ENCODE measurements around the gene TSTD2. TPM values are rescaled to one million over a fixed set of nuclear protein-coding genes. Genes with fewer than 3 reads are reported as not detected.

TSTD2 gene
- polyA plus RNA-seq (2012; rRNA removed), result 11.5 and 18.6 TPM in 2 replicates
- polyA plus RNA-seq (2012; cell fraction: cytosol; rRNA removed), result 8.4 and 9.6 TPM in 2 replicates
- 32.6 and 58.4 TPM in 2 replicates for polyA plus RNA-seq (2012; cell fraction: nucleus; rRNA removed)

DNA sequence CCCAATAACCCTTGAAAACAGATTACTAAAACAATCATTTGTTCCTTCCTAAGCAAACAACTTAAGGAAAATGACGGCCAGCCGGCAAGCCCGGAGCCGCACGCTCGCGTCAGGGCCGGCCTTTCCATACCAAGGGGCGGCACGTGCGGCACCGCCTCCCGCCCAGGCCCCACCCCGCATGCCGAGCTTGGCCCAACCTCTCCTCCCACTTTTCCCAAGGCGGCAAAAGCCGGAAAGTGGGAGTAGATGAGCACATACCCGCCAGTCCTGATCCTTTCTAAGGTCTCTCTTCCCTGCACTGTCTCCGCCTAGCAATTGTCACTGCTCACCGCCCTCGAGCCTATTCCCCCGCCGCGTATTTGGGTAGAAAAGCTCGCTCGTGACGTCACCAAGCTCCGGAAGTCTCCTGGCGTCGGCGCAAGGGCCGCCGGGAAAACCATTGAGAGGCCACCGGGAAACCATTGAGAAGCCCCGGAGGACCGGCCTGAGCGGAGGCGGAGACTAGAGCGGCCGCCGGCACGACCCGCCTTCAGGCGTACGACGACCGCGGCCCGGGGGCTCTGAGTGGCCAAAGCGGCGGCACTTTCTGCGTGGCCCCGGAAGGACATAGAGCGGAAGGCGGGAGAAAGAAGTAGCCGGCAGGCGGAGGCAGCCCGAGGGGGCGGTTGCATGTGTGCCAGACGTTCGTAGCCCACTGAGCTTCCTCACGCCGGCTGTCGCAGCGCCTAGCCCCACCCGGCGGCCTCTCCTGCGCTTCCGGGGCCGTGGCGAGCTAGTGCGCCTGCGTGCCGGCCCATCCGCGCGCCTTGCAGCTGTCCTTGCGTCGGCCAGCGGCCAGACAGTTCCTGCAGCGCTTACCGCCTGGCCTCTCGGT, at the start of gene TSTD2, which contains the start of gene NCBP1:
Gene TSTD2, minus strand, starts transcription at position 384 of the 874 bp plus-strand sequence. CDS start 5,806 bp downstream, outside the sequence.
Gene NCBP1, plus strand, starts transcription at position 837 of the 874 bp plus-strand sequence. CDS start 61 bp downstream, outside the sequence.
- ChIA-PET CTCF (interaction anchor here (0.8 to 6.6 kb wide), 9 partner anchors 9 to 776 kb away, joined by 3 to 41 read pairs (median 5); partner anchors contain the start of gene TMOD1), POLR2A (interaction anchor here (0.6 to 2.2 kb wide), 16 partner anchors 10 to 779 kb away, joined by 3 to 10 read pairs (median 4); partner anchors contain the start of genes ANP32B, TBC1D2, TMOD1 and TRMO)
- DNase-seq, result peak; percentile 94
- H3K9ac ChIP-seq, result peak within 1 kb of the TSS; percentile 98
- H3K9me2 ChIP-seq, result no peaks in the 10 kb centered on the region
- peak within 1 kb of the TSS; percentile 92 to 99 for H3K4me3 ChIP-seq (ENCODE audit: low read depth in 2 of 2, low read length in 1 of 2)
- peaks cover 20% of the 10 kb centered on the region for H3F3A ChIP-seq (replicated peaks; ENCODE audit: insufficient read depth)
- peaks cover 17% of the 10 kb centered on the region for H4K20me1 ChIP-seq (ENCODE audit: insufficient read depth)
- peak within 1 kb of the TSS; percentile 95 for H3K4me2 ChIP-seq
- no peaks in the 10 kb centered on the region for H3K9me3 ChIP-seq
- peak within 1 kb of the TSS; percentile 99 to 100 for H3K27ac ChIP-seq (ENCODE audit: low read depth in 2 of 2, low read length in 1 of 2)
- H3K4me1 ChIP-seq (ENCODE audit: control insufficient read depth in 1 of 2, insufficient read depth in 2 of 2, low read depth in 1 of 2, low read length in 1 of 2), result peaks cover 19 to 20% of the 10 kb centered on the region in 2 experiments; a peak in 3 of 4 replicates
- no peaks in the 10 kb centered on the region for H3K27me3 ChIP-seq (ENCODE audit: insufficient read depth)
- peak within 1 kb of the TSS; percentile 89 for H2AFZ ChIP-seq (ENCODE audit: low read depth)
- WGBS (ENCODE audit: low lambda C conversion rate), result 1% methylated on average over 36 of the region's 83 CpGs
- H3K36me3 ChIP-seq (replicated peaks in 1 of 2; ENCODE audit: control insufficient read depth in 1 of 2, insufficient read depth in 2 of 2, low read length in 1 of 2), result peaks cover 5 to 13% of the 10 kb centered on the region in 2 experiments
- H3K79me2 ChIP-seq (ENCODE audit: insufficient read depth), result peaks cover 80% of the 10 kb centered on the region
- no peak for TF ChIP-seq SMC3 (IDR thresholded peaks at IDR 0.05; ENCODE audit: low read depth, low read length)
- peak; percentile 76 for TF ChIP-seq NRF1 (IDR thresholded peaks at IDR 0.05; ENCODE audit: low read depth, low read length)
- no peak for TF ChIP-seq FOSL2 (IDR thresholded peaks at IDR 0.05; ENCODE audit: borderline replicate concordance, low read depth)
- no peak for TF ChIP-seq EZH2phosphoT487 (IDR thresholded peaks at IDR 0.05; ENCODE audit: borderline replicate concordance, low read depth)
- TF ChIP-seq, protein P1, sequence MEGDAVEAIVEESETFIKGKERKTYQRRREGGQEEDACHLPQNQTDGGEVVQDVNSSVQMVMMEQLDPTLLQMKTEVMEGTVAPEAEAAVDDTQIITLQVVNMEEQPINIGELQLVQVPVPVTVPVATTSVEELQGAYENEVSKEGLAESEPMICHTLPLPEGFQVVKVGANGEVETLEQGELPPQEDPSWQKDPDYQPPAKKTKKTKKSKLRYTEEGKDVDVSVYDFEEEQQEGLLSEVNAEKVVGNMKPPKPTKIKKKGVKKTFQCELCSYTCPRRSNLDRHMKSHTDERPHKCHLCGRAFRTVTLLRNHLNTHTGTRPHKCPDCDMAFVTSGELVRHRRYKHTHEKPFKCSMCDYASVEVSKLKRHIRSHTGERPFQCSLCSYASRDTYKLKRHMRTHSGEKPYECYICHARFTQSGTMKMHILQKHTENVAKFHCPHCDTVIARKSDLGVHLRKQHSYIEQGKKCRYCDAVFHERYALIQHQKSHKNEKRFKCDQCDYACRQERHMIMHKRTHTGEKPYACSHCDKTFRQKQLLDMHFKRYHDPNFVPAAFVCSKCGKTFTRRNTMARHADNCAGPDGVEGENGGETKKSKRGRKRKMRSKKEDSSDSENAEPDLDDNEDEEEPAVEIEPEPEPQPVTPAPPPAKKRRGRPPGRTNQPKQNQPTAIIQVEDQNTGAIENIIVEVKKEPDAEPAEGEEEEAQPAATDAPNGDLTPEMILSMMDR (IDR thresholded peaks at IDR 0.05), result no peak
- no peak for TF ChIP-seq FOXJ3 (CRISPR knock-in tag; IDR thresholded peaks at IDR 0.05)
- TF ChIP-seq, protein P2, sequence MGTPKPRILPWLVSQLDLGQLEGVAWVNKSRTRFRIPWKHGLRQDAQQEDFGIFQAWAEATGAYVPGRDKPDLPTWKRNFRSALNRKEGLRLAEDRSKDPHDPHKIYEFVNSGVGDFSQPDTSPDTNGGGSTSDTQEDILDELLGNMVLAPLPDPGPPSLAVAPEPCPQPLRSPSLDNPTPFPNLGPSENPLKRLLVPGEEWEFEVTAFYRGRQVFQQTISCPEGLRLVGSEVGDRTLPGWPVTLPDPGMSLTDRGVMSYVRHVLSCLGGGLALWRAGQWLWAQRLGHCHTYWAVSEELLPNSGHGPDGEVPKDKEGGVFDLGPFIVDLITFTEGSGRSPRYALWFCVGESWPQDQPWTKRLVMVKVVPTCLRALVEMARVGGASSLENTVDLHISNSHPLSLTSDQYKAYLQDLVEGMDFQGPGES (IDR thresholded peaks at IDR 0.05; ENCODE audit: low read depth, low read length), result peak; percentile 38; the same call in 1 of the 2 replicates
- peak; percentile 35 for TF ChIP-seq NFIC (IDR thresholded peaks at IDR 0.05; ENCODE audit: borderline replicate concordance)
- no peak for TF ChIP-seq RFX5 (IDR thresholded peaks at IDR 0.05; ENCODE audit: low read length)
- no peak for TF ChIP-seq GATA2 (CRISPR knock-in tag; IDR thresholded peaks at IDR 0.05)
- no peak for TF ChIP-seq RCOR1 (IDR thresholded peaks at IDR 0.05; ENCODE audit: low read length)
- TF ChIP-seq, protein P3, sequence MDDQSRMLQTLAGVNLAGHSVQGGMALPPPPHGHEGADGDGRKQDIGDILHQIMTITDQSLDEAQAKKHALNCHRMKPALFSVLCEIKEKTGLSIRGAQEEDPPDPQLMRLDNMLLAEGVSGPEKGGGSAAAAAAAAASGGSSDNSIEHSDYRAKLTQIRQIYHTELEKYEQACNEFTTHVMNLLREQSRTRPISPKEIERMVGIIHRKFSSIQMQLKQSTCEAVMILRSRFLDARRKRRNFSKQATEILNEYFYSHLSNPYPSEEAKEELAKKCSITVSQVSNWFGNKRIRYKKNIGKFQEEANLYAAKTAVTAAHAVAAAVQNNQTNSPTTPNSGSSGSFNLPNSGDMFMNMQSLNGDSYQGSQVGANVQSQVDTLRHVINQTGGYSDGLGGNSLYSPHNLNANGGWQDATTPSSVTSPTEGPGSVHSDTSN (IDR thresholded peaks at IDR 0.05), result peak; percentile 52
- TF ChIP-seq ELF1 (IDR thresholded peaks at IDR 0.05), result peak; percentile 78; the same call in 1 of the 2 replicates
- no peak for TF ChIP-seq MEF2A (IDR thresholded peaks at IDR 0.05; ENCODE audit: borderline replicate concordance, low read depth)
- TF ChIP-seq CHD2 (IDR thresholded peaks at IDR 0.05; ENCODE audit: low read length, partially characterized antibody), result peak; percentile 94
- TF ChIP-seq, protein P4, sequence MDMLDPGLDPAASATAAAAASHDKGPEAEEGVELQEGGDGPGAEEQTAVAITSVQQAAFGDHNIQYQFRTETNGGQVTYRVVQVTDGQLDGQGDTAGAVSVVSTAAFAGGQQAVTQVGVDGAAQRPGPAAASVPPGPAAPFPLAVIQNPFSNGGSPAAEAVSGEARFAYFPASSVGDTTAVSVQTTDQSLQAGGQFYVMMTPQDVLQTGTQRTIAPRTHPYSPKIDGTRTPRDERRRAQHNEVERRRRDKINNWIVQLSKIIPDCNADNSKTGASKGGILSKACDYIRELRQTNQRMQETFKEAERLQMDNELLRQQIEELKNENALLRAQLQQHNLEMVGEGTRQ (IDR thresholded peaks at IDR 0.05; ENCODE audit: borderline replicate concordance, low read depth, low read length), result peak; percentile 61
- TF ChIP-seq MXI1 (IDR thresholded peaks at IDR 0.05; ENCODE audit: low read depth, low read length), result peak; percentile 95
- TF ChIP-seq, protein P5, sequence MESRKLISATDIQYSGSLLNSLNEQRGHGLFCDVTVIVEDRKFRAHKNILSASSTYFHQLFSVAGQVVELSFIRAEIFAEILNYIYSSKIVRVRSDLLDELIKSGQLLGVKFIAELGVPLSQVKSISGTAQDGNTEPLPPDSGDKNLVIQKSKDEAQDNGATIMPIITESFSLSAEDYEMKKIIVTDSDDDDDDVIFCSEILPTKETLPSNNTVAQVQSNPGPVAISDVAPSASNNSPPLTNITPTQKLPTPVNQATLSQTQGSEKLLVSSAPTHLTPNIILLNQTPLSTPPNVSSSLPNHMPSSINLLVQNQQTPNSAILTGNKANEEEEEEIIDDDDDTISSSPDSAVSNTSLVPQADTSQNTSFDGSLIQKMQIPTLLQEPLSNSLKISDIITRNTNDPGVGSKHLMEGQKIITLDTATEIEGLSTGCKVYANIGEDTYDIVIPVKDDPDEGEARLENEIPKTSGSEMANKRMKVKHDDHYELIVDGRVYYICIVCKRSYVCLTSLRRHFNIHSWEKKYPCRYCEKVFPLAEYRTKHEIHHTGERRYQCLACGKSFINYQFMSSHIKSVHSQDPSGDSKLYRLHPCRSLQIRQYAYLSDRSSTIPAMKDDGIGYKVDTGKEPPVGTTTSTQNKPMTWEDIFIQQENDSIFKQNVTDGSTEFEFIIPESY (IDR thresholded peaks at IDR 0.05; ENCODE audit: borderline replicate concordance, low read depth), result peak; percentile 38; the same call in 1 of the 2 replicates
- TF ChIP-seq RAD21 (IDR thresholded peaks at IDR 0.05; ENCODE audit: low read length), result no peak
- no peak for TF ChIP-seq TEAD4 (IDR thresholded peaks at IDR 0.05; ENCODE audit: borderline replicate concordance, insufficient read depth)
- TF ChIP-seq JUND (IDR thresholded peaks at IDR 0.05), result no peak
- no peak for TF ChIP-seq RXRA (IDR thresholded peaks at IDR 0.05; ENCODE audit: borderline replicate concordance, low read depth)
- peak; percentile 85 for TF ChIP-seq POLR2AphosphoS5 (IDR thresholded peaks at IDR 0.05; ENCODE audit: low read depth, low read length)
- peak; percentile 48 for TF ChIP-seq YY1 (IDR thresholded peaks at IDR 0.05; ENCODE audit: low read depth)

Measured in SK-N-SH (cell line).